Natural killer cell (primary cell): ENCODE results near the gene NRIP1. TPM values are rescaled to one million over a fixed set of nuclear protein-coding genes. Genes with fewer than 3 reads are reported as not detected.

Experiments
- ATAC-seq, 3 donors: fragments of 150-1000 bp in 2 of 3; fragments of 200-7000 bp in 1 of 3; cut with Tn5 transposase; 1 replicate in 1 of 3; 2 replicates in 2 of 3; pipeline ENCODE4 v1.10.0; 2021; ENCODE audit warnings: mild to moderate bottlenecking in 2 of 3, moderate library complexity in 2 of 3
- DNase-seq, 2 donors: peaks; one replicate each; pipeline versions ENCODE4 v3.0.0 to v3.0.0-alpha.2; 2013 to 2021; ENCODE audit warnings: mixed read lengths in 1 of 2
- H3K27ac ChIP-seq: one replicate; pipeline ENCODE4 v1.5.1; 2013; ENCODE audit warnings: mild to moderate bottlenecking, low read length
- H3K27me3 ChIP-seq: one replicate; pipeline ENCODE4 v1.6.1; 2013; ENCODE audit warnings: low read length; ENCODE audit not compliant: control insufficient read depth, insufficient read depth
- H3K36me3 ChIP-seq: one replicate; pipeline ENCODE4 v1.6.1; 2013; ENCODE audit warnings: low read length; ENCODE audit not compliant: control insufficient read depth, insufficient read depth
- H3K4me1 ChIP-seq: one replicate; pipeline ENCODE4 v1.6.1; 2013; ENCODE audit warnings: low read length; ENCODE audit not compliant: control insufficient read depth, insufficient read depth
- H3K4me3 ChIP-seq: one replicate; pipeline ENCODE4 v1.5.1; 2013; ENCODE audit warnings: low read length
- H3K9me3 ChIP-seq: one replicate; pipeline ENCODE4 v1.6.1; 2013; ENCODE audit warnings: low read length; ENCODE audit not compliant: control insufficient read depth, insufficient read depth
- H3K27ac Mint-ChIP-seq, 2 donors: one replicate each; pipeline ENCODE4 v1.8.0; 2022; ENCODE audit warnings: mild to moderate bottlenecking in 2 of 2, mixed read lengths in 2 of 2, moderate library complexity in 1 of 2
- H3K27me3 Mint-ChIP-seq, 2 donors: one replicate each; pipeline ENCODE4 v1.8.0; 2022; ENCODE audit warnings: low read depth in 2 of 2, mixed read lengths in 2 of 2
- H3K36me3 Mint-ChIP-seq: one replicate; pipeline ENCODE4 v1.8.0; 2022; ENCODE audit warnings: mixed read lengths
- H3K4me1 Mint-ChIP-seq, 2 donors: one replicate each; pipeline ENCODE4 v1.8.0; 2022; ENCODE audit warnings: mixed read lengths in 2 of 2
- H3K4me3 Mint-ChIP-seq: one replicate; pipeline ENCODE4 v1.8.0; 2022; ENCODE audit warnings: mild to moderate bottlenecking, moderate library complexity, mixed read lengths
- H3K9me3 Mint-ChIP-seq, 2 donors: one replicate each; pipeline ENCODE4 v1.8.0; 2022; ENCODE audit warnings: mixed read lengths in 2 of 2
- CTCF ChIP-seq: fragments of 200-600 bp; IDR thresholded peaks from one replicate; pipeline ENCODE4 v1.8.0; 2022; ENCODE audit warnings: antibody characterized with exemption
- WGBS: methylation state at CpG from one replicate; pipeline ENCODE4 v1.1.7; 2013; ENCODE audit warnings: missing lambda C conversion rate; ENCODE audit not compliant: insufficient coverage; 5-methylcytosine and 5-hydroxymethylcytosine counted together
- intact Hi-C: fragments of 100-400 bp; cut with micrococcal nuclease; formaldehyde crosslinking; loops from one replicate; pipeline ENCODE4 v1.14.2; 2022
- total RNA-seq, 4 donors: library from RNA; stranded (reverse); fragments of 120-200 nt in 1 of 4; gene quantifications; one replicate each; pipeline versions ENCODE4 v1.2.3 to v1.2.4, GENCODE V29; 2013 to 2022

The NRIP1 gene
- total RNA-seq, 3 donors from 2014 or later (not counting 1 experiment from before 2014, with no cell fraction given): 42.4 to 46.8 (median 42.6) TPM

- no peaks in the 10 kb centered on the region for H3K36me3 ChIP-seq
- no peak overlapping the region for H3K27ac ChIP-seq
- no peak overlapping the region for H3K4me3 ChIP-seq
- no peaks in the 10 kb centered on the region for H3K9me3 ChIP-seq
- ATAC-seq (no peak), DNase-seq (no peak)
- no peak overlapping the region for H3K27ac Mint-ChIP-seq
- no peaks in the 10 kb centered on the region for H3K9me3 Mint-ChIP-seq
- H3K4me3 Mint-ChIP-seq: no peak overlapping the region
- peaks cover 36 to 43% of the 10 kb centered on the region in 2 donors for H3K4me1 Mint-ChIP-seq
- intact Hi-C loops: no loop called here
- WGBS: 96% methylated on average over 3 of the region's 3 CpGs
- no peaks in the 10 kb centered on the region for H3K4me1 ChIP-seq
- H3K27me3 Mint-ChIP-seq: no peaks in the 10 kb centered on the region
- no peaks in the 10 kb centered on the region for H3K27me3 ChIP-seq
- no peaks in the 10 kb centered on the region for H3K36me3 Mint-ChIP-seq
- TF ChIP-seq CTCF: no peak
Observed at GRCh38 chr21:14982336-14982735, 82.5 kb downstream of the NRIP1 start.

- H3K4me3 Mint-ChIP-seq: no peak overlapping the region
- intact Hi-C loops: no loop called here
- DNase-seq (no peak), ATAC-seq (no peak)
- H3K9me3 Mint-ChIP-seq: no peaks in the 10 kb centered on the region
- Histone ChIP-seq H3K9me3 (no peaks in the 10 kb centered on the region), H3K36me3 (no peaks in the 10 kb centered on the region), H3K27ac (no peak overlapping the region), H3K27me3 (no peaks in the 10 kb centered on the region), H3K4me3 (no peak overlapping the region), H3K4me1 (no peaks in the 10 kb centered on the region)
- peaks cover 36 to 40% of the 10 kb centered on the region in 2 donors for H3K4me1 Mint-ChIP-seq
- no peak overlapping the region for H3K27ac Mint-ChIP-seq
- no peaks in the 10 kb centered on the region for H3K27me3 Mint-ChIP-seq
- no peaks in the 10 kb centered on the region for H3K36me3 Mint-ChIP-seq
- 90% methylated on average over 3 of the region's 5 CpGs for WGBS
- no peak for TF ChIP-seq CTCF
Observed at GRCh38 chr21:14981246-14981645, 83.6 kb downstream of the NRIP1 start.

- Histone ChIP-seq H3K4me3 (no peak overlapping the region), H3K27me3 (no peaks in the 10 kb centered on the region), H3K9me3 (no peaks in the 10 kb centered on the region), H3K36me3 (no peaks in the 10 kb centered on the region), H3K4me1 (no peaks in the 10 kb centered on the region), H3K27ac (no peak overlapping the region)
- Mint-ChIP-seq H3K36me3 (no peaks in the 10 kb centered on the region), H3K9me3 (no peaks in the 10 kb centered on the region), H3K4me1 (peaks cover 33 to 37% of the 10 kb centered on the region in 2 donors), H3K4me3 (no peak overlapping the region), H3K27me3 (no peaks in the 10 kb centered on the region), H3K27ac (no peak overlapping the region)
- ATAC-seq (no peak), DNase-seq (no peak)
- intact Hi-C loops: no loop called here
- no peak for TF ChIP-seq CTCF
Observed at GRCh38 chr21:14979264-14979663, 85.5 kb downstream of the NRIP1 start.

GRCh38 chr21:14977814-14978213 is 87.0 kb downstream of the NRIP1 start:
- Mint-ChIP-seq H3K27ac (no peak overlapping the region), H3K27me3 (no peaks in the 10 kb centered on the region), H3K4me1 (peaks cover 20 to 29% of the 10 kb centered on the region in 2 donors), H3K9me3 (no peaks in the 10 kb centered on the region), H3K4me3 (no peak overlapping the region), H3K36me3 (no peaks in the 10 kb centered on the region)
- ATAC-seq: no peak
- Histone ChIP-seq H3K9me3 (no peaks in the 10 kb centered on the region), H3K4me1 (no peaks in the 10 kb centered on the region), H3K27me3 (no peaks in the 10 kb centered on the region), H3K36me3 (no peaks in the 10 kb centered on the region), H3K27ac (no peak overlapping the region), H3K4me3 (no peak overlapping the region)
- no peak for DNase-seq
- TF ChIP-seq CTCF: no peak
- WGBS: 96% methylated on average over 4 of the region's 5 CpGs
- intact Hi-C loops: no loop called here
